Measurements from ENCODE around the gene ZNF17.

GRCh38 chr19:57362997-57363687 is 47.8 kb upstream of the ZNF17 start, which contains the start of the genes TRAPPC2B and ZNF547:
- TF ChIP-seq CTCF (IDR thresholded peaks at IDR 0.05), result peak in 1 of 3 experiments; percentile 39
- TF ChIP-seq POLR2A (IDR thresholded peaks at IDR 0.05), result no peak

Data from testis (tissue), 2 donors.